PC-9 (cell line): ENCODE data around the gene SYNPR. TPM values are rescaled to one million over a fixed set of nuclear protein-coding genes. Genes with fewer than 3 reads are reported as not detected.

Source experiments
- BruUV-seq: library from RNA; stranded (reverse); fragments of 400-500 nt; replicated peaks from 2 replicates; lab custom pipeline; 2021; lab: Mats Ljungman, UMichigan
- CTCF ChIA-PET: fragments of 300-600 bp; sonication (Branson Sonifier 250); formaldehyde crosslinking; loops from one replicate; lab custom pipeline; 2022; ENCODE audit warnings: antibody characterized with exemption; lab: Charles Lee
- POLR2A ChIA-PET: fragments of 300-600 bp; sonication (Branson Sonifier 250); formaldehyde crosslinking; loops from one replicate; lab custom pipeline; 2022; ENCODE audit warnings: antibody characterized with exemption; ENCODE audit not compliant: unreplicated experiment; lab: Charles Lee
- DNase-seq, 2 experiments: peaks; one replicate each; pipeline versions ENCODE4 v3.0.0 to v3.0.0-alpha.2; 2015 to 2022; ENCODE audit warnings: mixed read lengths in 1 of 2
- H2AFZ ChIP-seq: fragments of 200-600 bp; sonication (generic); 2 replicates; pipeline ENCODE4 v1.8.1; 2017; ENCODE audit warnings: antibody characterized with exemption
- H3F3A ChIP-seq: fragments of 200-600 bp; sonication (generic); 2 replicates; pipeline ENCODE4 v1.8.1; 2017; ENCODE audit warnings: antibody characterized with exemption, mild to moderate bottlenecking, low read depth; ENCODE audit not compliant: insufficient read depth
- H3K27ac ChIP-seq: fragments of 200-600 bp; sonication (generic); 2 replicates; pipeline ENCODE4 v1.6.1; 2016; ENCODE audit warnings: mixed run types
- H3K27me3 ChIP-seq: fragments of 200-600 bp; sonication (generic); 2 replicates; pipeline ENCODE4 v1.6.1; 2016; ENCODE audit warnings: low read depth, mixed run types; ENCODE audit not compliant: insufficient read depth
- H3K36me3 ChIP-seq: fragments of 200-600 bp; sonication (generic); 2 replicates; pipeline ENCODE4 v1.6.1; 2016; ENCODE audit warnings: low read depth, mixed run types
- H3K4me1 ChIP-seq: fragments of 200-600 bp; sonication (generic); replicated peaks from 2 replicates; pipeline ENCODE4 v1.6.1; 2016; ENCODE audit warnings: mixed run types; ENCODE audit not compliant: insufficient read depth
- H3K4me2 ChIP-seq: fragments of 200-600 bp; sonication (generic); 2 replicates; pipeline ENCODE4 v1.6.1; 2017; ENCODE audit warnings: mixed run types
- H3K4me3 ChIP-seq: fragments of 200-600 bp; sonication (generic); 2 replicates; pipeline ENCODE4 v1.6.1; 2016; ENCODE audit warnings: mixed run types
- H3K79me2 ChIP-seq: fragments of 200-600 bp; sonication (generic); 2 replicates; pipeline ENCODE4 v1.6.1; 2017; ENCODE audit warnings: low read depth, mixed run types
- H3K9me2 ChIP-seq: fragments of 200-600 bp; sonication (generic); 2 replicates; pipeline ENCODE4 v1.8.1; 2017; ENCODE audit warnings: mild to moderate bottlenecking; ENCODE audit not compliant: insufficient read depth
- H3K9me3 ChIP-seq: fragments of 200-600 bp; sonication (generic); 2 replicates; pipeline ENCODE4 v1.8.1; 2016; ENCODE audit warnings: low read depth; ENCODE audit not compliant: insufficient read depth
- H4K20me1 ChIP-seq: fragments of 200-600 bp; sonication (generic); 2 replicates; pipeline ENCODE4 v1.8.1; 2017; ENCODE audit not compliant: insufficient read depth
- CTCF ChIP-seq: fragments of 200-600 bp; sonication (generic); conservative IDR thresholded peaks from 2 replicates; pipeline ENCODE4 v1.6.1; 2017; ENCODE audit warnings: mixed run types, antibody characterized with exemption, mild to moderate bottlenecking, moderate library complexity
- EZH2 ChIP-seq: fragments of 200-600 bp; sonication (generic); IDR thresholded peaks from 2 replicates; pipeline ENCODE4 v1.8.0; 2017; ENCODE audit warnings: antibody characterized with exemption, low read depth
- intact Hi-C: fragments of 100-400 bp; cut with micrococcal nuclease; formaldehyde crosslinking; loops from one replicate; pipeline ENCODE4 v1.10.0; 2022; ENCODE audit not compliant: unreplicated experiment
- total RNA-seq: library from RNA; stranded (reverse); gene quantifications from 2 replicates; pipeline ENCODE4 v1.2.3, GENCODE V29; 2021

Gene SYNPR
- total RNA-seq, 1 experiment from 2014 or later, result not detected

- Histone ChIP-seq H2AFZ (no peak overlapping the region), H3K4me1 (no peaks in the 10 kb centered on the region), H3K79me2 (no peaks in the 10 kb centered on the region), H3K4me3 (no peak overlapping the region), H3K9me3 (no peaks in the 10 kb centered on the region), H4K20me1 (no peaks in the 10 kb centered on the region), H3K27me3 (no peaks in the 10 kb centered on the region), H3K36me3 (no peaks in the 10 kb centered on the region), H3F3A (no peaks in the 10 kb centered on the region), H3K9me2 (no peaks in the 10 kb centered on the region), H3K27ac (no peak overlapping the region), H3K4me2 (no peak overlapping the region)
- DNase-seq, result peak in 1 of 2 experiments; percentile 44
- ChIA-PET CTCF (no interaction called here), POLR2A (no interaction called here)
- TF ChIP-seq EZH2 (no peak), CTCF (no peak)
- no TSS peak for BruUV-seq
- intact Hi-C loops, result no loop called here
Measured at GRCh38 chr3:63582943-63583500, 304.9 kb downstream of the SYNPR start.

GRCh38 chr3:63584681-63585080 lies 306.6 kb downstream of the SYNPR start:
- ChIA-PET CTCF (no interaction called here), POLR2A (no interaction called here)
- no peak for DNase-seq
- no TSS peak for BruUV-seq
- Histone ChIP-seq H3K4me1 (no peaks in the 10 kb centered on the region), H3K27me3 (no peaks in the 10 kb centered on the region), H2AFZ (no peak overlapping the region), H3K4me3 (no peak overlapping the region), H3K27ac (no peak overlapping the region), H4K20me1 (no peaks in the 10 kb centered on the region), H3K79me2 (no peaks in the 10 kb centered on the region), H3K9me2 (no peaks in the 10 kb centered on the region), H3K4me2 (no peak overlapping the region), H3F3A (no peaks in the 10 kb centered on the region), H3K9me3 (no peaks in the 10 kb centered on the region), H3K36me3 (no peaks in the 10 kb centered on the region)
- intact Hi-C loops, result no loop called here
- TF ChIP-seq EZH2 (no peak), CTCF (no peak)

- TF ChIP-seq CTCF, result no peak
- TF ChIP-seq EZH2, result no peak
- Histone ChIP-seq H4K20me1 (no peaks in the 10 kb centered on the region), H3K79me2 (no peaks in the 10 kb centered on the region), H3F3A (no peaks in the 10 kb centered on the region), H3K27ac (no peak overlapping the region), H2AFZ (no peak overlapping the region), H3K27me3 (no peaks in the 10 kb centered on the region), H3K4me3 (no peak overlapping the region), H3K9me3 (no peaks in the 10 kb centered on the region), H3K36me3 (no peaks in the 10 kb centered on the region), H3K9me2 (no peaks in the 10 kb centered on the region), H3K4me1 (no peaks in the 10 kb centered on the region), H3K4me2 (no peak overlapping the region)
- DNase-seq, result no peak
- POLR2A ChIA-PET, result no interaction called here
- no TSS peak for BruUV-seq
- intact Hi-C loops, result no loop called here
- CTCF ChIA-PET, result no interaction called here
Measured at GRCh38 chr3:63585927-63586326, 307.8 kb downstream of the SYNPR start.
